Measurements from ENCODE around the gene KIF13A.
"Not testable (repeated sequence)": the region's sequence is repeated elsewhere in the genome, so short reads cannot be mapped to it uniquely, and the experiment has no call there.

The KIF13A gene

DNA sequence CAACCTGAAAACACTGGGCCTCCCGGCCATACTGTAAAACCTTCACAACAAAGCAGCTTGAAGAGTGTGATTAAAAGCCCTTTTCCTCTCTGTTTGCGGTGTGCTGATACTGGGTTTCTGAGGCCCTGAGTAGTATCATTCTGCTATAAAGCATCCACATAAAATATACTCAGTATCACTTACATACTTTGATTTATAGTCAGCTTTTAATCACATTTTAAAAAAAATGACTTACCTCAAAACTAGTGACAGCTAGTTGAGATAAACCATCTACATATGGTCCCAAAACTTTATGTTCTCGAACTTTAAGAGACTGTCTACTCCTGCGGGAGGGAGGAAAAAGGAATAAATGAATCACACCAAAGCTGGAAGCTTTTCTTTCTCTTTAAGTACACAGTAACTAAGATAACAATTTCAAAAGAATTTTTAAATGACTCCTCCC, 135.7 kb downstream of the KIF13A start:
- DNase-seq (ENCODE audit: low read depth in 2 of 3, low spot score in 2 of 3) = no peak

- DNase-seq (ENCODE audit: low read depth in 2 of 3, low spot score in 2 of 3) = no peak
Measured at GRCh38 chr6:17851001-17851719, 136.3 kb downstream of the KIF13A start.

- no peak for DNase-seq (ENCODE audit: low read depth in 2 of 3, low spot score in 2 of 3)
Measured at GRCh38 chr6:17850281-17850680, 137.2 kb downstream of the KIF13A start.

DNA sequence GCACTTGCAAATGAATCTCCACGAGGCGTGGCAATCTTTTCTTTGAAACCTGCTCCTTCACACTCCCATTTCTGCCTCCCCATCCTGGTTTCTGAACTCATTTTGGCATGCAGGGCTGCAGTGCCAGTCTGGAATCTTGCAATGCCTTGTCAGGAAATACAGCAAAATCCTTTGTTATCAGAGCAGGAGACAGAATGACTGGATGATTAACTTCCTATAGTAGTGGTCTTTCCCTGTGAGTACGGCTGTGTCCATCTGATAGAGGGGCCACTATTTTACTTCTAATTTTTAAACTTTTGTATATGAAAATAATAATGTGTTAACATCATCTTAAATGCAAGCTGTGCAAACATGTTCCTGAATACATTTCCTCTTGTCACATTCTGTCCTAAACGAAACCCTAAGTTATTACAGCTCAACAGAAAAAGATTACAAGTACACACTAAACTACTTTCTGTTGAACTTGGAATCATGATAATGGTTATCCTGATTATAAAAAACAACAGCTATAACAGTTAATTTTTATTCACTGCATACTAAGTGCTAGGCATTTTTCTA, 140.2 kb downstream of the KIF13A start:
- DNase-seq (ENCODE audit: low read depth in 2 of 3, low spot score in 2 of 3) = no peak

- DNase-seq (ENCODE audit: low read depth in 2 of 3, low spot score in 2 of 3) = no peak
Measured at GRCh38 chr6:17846762-17847161, 140.7 kb downstream of the KIF13A start.

DNA sequence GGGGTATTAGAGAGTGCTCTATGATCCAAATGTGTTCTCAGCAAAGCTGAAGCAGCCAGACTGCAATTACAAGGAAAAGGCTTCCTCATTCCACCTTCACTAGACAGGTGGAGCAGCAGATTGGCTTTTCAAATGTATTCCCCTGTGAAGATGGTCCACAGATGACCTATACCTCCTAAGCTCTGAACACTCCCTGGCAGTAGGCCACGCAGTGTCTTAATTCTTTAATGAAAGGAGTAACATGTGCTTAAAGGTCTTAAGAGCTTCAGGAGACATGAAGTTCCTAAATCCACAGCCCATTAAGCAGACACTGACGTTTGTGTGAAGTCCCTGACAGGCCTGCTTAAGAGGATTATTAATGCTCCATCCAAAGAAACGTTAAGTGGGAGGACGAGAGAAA, 141.8 kb downstream of the KIF13A start:
- no peak for DNase-seq (ENCODE audit: low read depth in 2 of 3, low spot score in 2 of 3)

DNA sequence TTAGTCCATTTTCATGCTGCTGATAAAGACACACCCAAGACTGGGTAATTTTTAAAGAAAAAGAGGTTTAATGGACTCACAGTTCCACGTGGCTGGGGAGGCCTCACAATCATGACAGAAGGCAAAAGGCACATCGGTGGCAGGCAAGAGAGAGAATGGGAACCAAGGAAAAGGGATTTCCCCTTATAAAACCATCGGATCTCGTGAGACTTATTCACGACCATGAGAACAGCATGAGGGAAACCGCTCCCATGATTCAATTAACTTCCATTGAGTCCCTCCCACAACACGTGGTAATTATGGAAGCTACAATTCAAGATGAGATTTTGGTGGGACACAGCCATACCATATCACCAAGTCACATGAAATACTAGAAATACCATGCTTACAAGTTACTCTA, 142.5 kb downstream of the KIF13A start:
- not testable (repeated sequence) for DNase-seq (ENCODE audit: low read depth in 2 of 3, low spot score in 2 of 3)

DNA sequence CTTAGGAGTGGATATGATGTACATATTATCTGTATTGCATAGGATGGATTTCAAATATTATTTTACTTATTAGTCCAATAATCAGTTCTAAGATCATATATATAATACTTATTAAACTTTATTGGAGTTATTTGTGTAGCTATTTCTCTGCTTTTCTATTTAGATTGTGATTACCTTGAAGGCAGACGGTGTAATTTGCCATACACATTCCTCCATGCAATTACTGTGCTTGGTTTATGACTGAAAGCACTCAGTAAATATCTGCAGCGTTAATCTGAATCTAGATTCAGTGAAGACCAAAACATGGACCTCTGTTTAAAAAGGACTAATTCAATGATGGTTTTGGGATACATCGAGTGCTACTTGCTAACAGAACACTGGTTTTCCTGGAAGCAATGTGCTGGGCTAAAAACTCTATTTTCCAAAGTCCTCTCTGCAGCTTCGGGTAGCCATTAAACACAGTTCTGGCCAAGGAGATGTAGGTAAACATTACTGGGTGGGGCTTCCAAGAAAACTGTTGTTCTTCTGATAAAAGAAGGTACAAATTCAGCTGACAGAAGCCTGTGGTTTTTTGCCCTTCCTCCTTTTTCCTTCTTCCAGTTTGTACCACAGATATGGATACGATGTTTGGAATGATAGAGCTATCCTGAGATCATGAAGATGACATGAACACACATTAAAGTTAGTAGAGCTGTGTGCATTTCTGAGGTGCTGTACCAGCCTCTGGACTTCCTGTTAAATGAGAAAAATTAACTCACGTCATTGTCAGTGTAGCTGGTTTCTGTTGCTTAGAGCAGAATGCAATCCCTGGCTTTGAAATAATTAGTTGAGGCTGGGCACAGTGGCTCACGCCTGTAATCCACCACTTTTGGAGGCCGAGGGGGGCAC, 144.3 kb downstream of the KIF13A start:
- DNase-seq (ENCODE audit: low read depth in 2 of 3, low spot score in 2 of 3) = no peak

DNA sequence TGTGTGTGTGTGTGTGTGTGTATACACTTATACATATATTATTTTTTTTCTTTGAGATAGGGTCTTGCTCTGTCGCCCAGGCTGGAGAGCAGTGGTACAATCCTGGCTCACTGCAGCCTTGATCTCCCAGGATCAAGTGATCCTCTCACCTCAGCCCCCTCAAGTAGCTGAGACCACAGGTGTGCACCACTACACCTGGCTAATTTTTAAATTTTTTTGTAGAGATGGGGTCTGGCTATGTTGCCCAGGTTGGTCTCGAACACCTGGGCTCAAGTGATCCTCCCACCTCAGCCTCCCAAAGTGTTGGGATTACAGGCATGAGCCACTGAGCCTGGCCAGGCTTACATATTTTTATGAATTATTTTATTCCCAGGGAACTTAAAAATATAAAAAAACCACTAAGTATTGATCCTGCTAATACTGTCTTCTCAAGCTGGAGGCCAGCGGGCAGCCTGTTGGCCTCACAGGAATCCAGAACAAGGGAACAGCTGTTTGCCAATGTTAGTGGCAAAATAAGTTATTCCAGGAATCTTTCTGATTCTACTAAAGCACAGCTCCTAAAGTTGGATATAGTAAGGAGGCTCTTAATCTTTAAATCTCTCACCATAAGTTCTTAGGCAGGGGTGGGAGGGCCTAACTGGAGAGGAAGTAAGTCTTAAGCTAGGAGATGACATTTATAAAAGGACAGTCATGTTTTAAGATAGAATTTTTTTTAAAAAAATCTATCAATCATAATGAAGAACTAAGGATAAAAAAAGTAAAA, 145.2 kb downstream of the KIF13A start:
- no peak for DNase-seq (ENCODE audit: low read depth in 2 of 3, low spot score in 2 of 3)

DNA sequence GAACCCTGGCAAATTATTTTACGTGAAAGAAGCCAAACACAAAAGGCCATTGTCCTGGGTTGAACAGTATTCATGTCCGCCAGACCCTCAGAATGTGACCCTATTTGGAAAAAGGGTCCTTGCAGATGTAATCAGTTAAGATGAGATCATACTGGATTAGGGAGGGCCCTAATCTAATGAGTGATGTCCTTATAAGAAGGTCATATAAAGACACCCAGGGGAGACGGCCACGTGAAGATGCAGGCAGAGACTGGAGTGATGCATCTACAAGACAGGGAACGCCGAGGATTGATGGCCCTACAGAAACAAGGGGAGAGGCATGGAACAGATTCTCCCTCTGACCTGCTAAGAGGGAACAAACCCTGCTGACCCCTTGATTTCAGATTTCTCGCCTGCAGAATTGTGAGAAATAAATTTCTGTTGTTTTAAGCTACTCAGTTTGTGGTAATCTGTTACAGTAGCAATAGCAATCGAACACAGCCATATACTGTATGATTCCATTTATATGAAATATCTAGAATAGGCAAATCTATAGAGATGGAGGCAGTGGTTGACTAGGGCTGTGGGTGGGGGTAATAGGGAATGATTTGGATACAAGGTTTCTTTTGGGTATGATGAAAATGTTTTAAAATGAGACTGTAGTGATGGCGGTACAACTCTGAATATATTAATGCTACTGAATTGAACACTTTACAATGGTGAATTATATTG, 147.8 kb downstream of the KIF13A start:
- DNase-seq (ENCODE audit: low read depth in 2 of 3, low spot score in 2 of 3) = no peak

DNA sequence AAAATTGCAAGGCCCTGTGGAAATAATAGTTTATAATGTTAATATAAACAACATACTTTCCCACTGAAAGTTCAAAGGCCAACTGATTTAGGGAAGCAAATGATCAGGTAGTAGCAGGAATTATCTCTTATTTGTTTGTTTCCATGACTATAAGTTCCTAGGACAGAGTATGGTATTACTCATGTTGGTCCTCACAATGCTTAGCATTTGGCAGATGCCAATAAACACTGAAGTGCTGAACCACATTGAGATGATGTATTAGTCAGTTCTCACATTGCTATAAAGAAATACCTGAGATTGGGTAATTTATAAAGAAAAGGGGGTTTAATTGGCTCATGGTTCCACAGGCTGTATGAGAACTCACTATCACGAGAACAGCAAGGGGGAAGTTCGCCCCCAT, 151.1 kb downstream of the KIF13A start:
- DNase-seq (ENCODE audit: low read depth in 2 of 3, low spot score in 2 of 3) = no peak

- DNase-seq (ENCODE audit: low read depth in 2 of 3, low spot score in 2 of 3) = no peak
Measured at GRCh38 chr6:17835784-17836183, 151.7 kb downstream of the KIF13A start.

DNA sequence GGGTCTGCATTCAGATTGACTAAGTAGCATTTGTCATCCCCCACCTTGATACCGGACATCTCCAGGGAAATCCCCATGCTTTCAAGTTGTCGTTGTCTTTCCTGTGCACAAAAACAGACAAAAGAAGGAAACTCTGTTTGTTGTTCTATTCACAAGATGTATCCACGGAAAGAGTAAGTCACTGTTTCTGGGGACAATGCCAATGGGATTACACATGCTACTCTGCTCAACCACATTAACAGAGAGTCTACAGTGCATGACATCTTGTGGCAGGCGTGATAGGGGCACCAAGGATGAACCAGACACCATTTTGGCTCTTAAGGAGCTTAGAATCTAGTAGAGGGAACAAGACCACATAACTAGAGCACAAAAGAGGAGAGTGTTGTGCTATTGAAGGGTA, 156.3 kb downstream of the KIF13A start:
- no peak for DNase-seq (ENCODE audit: low read depth in 2 of 3, low spot score in 2 of 3)

DNA sequence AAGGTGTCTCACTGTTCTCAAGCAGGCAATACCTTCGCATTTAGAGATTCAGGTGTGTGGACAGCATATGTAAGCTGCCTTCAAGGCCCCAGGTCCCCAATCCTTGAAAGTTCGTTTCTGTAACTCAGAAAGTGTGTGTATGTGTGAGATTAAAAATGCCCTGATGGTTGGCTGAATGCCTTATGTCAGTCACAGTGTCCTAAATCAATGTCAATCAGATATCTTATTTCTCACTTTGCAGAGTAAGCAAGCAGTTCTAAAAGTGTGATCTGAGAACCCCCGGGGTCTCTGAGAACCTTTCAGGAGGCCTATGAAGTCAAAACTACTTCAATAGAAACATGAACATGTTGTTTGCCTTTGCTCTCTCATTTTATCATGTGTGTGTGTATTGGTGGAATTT, 157.5 kb downstream of the KIF13A start:
- no peak for DNase-seq (ENCODE audit: low read depth in 2 of 3, low spot score in 2 of 3)

GRCh38 chr6:17828149-17828548, 159.3 kb downstream of the KIF13A start:
- DNase-seq (ENCODE audit: low read depth in 2 of 3, low spot score in 2 of 3) = no peak

DNA sequence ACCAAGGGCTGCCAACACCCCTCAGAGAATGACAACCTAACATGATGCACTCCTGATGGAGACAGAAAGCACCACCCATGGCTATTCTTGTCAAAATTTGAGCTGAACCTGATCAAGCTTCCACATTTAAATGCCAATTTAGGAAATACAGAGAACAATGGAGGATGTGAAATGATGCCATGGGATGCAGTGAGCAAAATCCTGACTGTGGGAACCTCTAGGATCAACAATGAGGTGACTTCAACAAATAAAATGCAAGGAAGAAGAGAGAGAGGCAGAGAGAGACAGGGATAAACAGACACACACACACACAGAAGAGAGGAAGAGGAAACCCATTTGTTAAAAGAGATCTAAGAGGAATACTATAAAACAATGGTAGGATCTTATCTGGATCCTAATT, 161.1 kb downstream of the KIF13A start:
- DNase-seq (ENCODE audit: low read depth in 2 of 3, low spot score in 2 of 3) = no peak

GRCh38 chr6:17820055-17820454, 167.4 kb downstream of the KIF13A start:
- DNase-seq (ENCODE audit: low read depth in 2 of 3, low spot score in 2 of 3) = no peak

DNA sequence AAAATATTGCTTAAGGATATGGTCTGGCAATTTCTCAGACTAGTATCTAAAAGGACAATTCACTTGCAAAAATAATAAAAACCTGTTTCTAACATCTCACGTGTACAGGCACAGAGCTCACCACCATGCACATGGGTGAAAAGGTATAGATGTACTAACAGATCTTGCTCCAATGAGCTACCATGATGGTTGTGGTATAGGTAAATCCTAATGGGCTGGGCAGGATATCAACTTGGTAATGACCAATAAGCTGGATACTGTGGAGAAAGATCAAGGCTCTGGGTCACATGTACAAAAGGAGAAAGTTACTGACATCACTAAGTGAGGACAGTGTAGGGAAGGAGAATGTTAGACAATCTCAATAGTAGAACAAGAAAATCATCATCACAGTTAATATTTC, 169.7 kb downstream of the KIF13A start:
- no peak for DNase-seq (ENCODE audit: low read depth in 2 of 3, low spot score in 2 of 3)

DNA sequence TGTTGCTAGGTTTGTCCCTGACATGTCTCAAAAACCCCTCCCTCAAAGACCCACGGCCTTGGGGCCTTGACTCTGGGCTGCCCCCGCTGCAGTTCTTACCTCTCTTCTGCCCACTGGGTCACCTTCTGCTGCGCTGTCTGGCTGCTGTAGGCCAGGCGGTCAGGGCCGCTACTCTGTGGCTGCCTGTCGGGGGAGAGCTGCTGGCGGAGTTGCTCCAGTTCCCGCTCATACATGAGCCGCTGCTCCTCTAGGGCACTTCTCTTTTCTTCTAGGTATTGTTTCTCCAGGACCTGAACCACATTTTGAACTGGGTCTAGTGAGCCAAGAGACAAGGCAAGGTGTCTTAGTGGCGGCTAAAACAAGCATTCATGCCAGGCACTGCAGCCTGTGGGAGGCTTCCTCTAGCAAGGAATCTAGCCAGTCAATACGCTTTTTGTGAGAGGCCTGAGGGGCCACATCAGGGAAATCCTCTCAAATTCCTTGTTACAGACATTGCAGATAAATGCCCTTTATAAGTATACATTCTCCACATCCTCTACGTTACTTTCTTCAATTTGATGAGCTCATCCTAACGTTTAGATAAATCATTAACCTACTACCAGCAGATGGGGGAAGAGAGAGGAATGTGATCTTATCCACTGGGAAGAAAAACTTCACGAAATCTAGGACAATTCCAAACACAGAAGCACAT, 170.4 kb downstream of the KIF13A start:
- DNase-seq (ENCODE audit: low read depth in 2 of 3, low spot score in 2 of 3) = no peak

GRCh38 chr6:17813542-17813941, 173.9 kb downstream of the KIF13A start:
- no peak for DNase-seq (ENCODE audit: low read depth in 2 of 3, low spot score in 2 of 3)

Data from activated CD8-positive, alpha-beta memory T cell treated with anti-CD3 and anti-CD28 coated beads for 48 hours (primary cell).